Measurements from ENCODE around the gene QSOX2.

GRCh38 chr9:136289651-136290507 is 44.3 kb upstream of the QSOX2 start:
- TF ChIP-seq CTCF (IDR thresholded peaks at IDR 0.05; ENCODE audit: low read depth, low read length, missing input control) (no peak), REST (IDR thresholded peaks at IDR 0.05) (no peak), YY1 (IDR thresholded peaks at IDR 0.05) (no peak), JUND (IDR thresholded peaks at IDR 0.05) (no peak), FOXA2 (IDR thresholded peaks at IDR 0.05) (no peak), MAX (IDR thresholded peaks at IDR 0.05) (no peak), EGR1 (IDR thresholded peaks at IDR 0.05; ENCODE audit: low read depth in 2 of 2) (no peak)

All from liver (tissue), 3 donors.